HG03575 (cell line): ENCODE measurements around the gene TNFAIP8L2.
"Not testable (repeated sequence)": the region's sequence is repeated elsewhere in the genome, so short reads cannot be mapped to it uniquely, and the experiment has no call there.

Experiments
- ATAC-seq: cut with Tn5 transposase; IDR thresholded peaks from one replicate; pipeline ENCODE4 v1.9.1; 2021; ENCODE audit not compliant: unreplicated experiment, insufficient number of reproducible peaks, low FRiP score; ENCODE audit errors: extremely low read depth

The TNFAIP8L2 gene

GRCh38 chr1:151175863-151176262 is 19.4 kb downstream of the TNFAIP8L2 start, which contains the start of gene TMOD4:
Gene TMOD4 (minus strand): TSS chr1:151175981. CDS start chr1:151174875, 1,106 bp downstream.
- ATAC-seq, result no peak

- no peak for ATAC-seq
Observed at GRCh38 chr1:151176514-151177045, 20.1 kb downstream of the TNFAIP8L2 start.

GRCh38 chr1:151184211-151184610 is 27.8 kb downstream of the TNFAIP8L2 start:
- no peak for ATAC-seq

GRCh38 chr1:151187205-151187604 is 30.8 kb downstream of the TNFAIP8L2 start:
- ATAC-seq, result no peak

DNA sequence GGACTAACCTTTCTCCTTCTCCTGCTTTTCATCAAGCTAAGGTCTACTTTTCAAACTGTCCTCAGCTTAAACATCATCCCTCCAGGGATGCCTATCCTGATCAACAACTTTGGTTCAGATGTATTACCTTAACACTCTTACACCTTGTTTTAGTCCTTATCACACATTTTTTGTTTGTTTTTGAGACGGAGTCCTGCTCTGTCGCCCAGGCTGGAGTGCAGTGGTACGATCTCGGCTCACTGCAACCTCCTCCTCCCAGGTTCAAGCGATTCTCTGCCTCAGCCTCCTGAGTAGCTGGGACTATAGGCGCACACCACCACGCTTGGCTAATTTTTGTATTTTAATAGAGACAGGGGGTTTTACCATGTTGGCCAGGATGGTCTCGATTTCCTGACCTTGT is 32.2 kb downstream of the TNFAIP8L2 start:
- not testable (repeated sequence) for ATAC-seq

GRCh38 chr1:151189637-151190445 is 33.4 kb downstream of the TNFAIP8L2 start, which contains the start of gene VPS72:
Gene VPS72 (minus strand): TSS chr1:151190197. CDS start chr1:151190121, 76 bp downstream.
- ATAC-seq, result no peak

GRCh38 chr1:151192047-151192446 is 35.6 kb downstream of the TNFAIP8L2 start:
- no peak for ATAC-seq

GRCh38 chr1:151193304-151193703 is 36.9 kb downstream of the TNFAIP8L2 start:
- no peak for ATAC-seq

- ATAC-seq, result no peak
Observed at GRCh38 chr1:151193856-151194255, 37.4 kb downstream of the TNFAIP8L2 start.

- not testable (repeated sequence) for ATAC-seq
Observed at GRCh38 chr1:151194894-151195594, 38.6 kb downstream of the TNFAIP8L2 start.

- ATAC-seq, result no peak
Observed at GRCh38 chr1:151196292-151196800, 39.9 kb downstream of the TNFAIP8L2 start.

DNA sequence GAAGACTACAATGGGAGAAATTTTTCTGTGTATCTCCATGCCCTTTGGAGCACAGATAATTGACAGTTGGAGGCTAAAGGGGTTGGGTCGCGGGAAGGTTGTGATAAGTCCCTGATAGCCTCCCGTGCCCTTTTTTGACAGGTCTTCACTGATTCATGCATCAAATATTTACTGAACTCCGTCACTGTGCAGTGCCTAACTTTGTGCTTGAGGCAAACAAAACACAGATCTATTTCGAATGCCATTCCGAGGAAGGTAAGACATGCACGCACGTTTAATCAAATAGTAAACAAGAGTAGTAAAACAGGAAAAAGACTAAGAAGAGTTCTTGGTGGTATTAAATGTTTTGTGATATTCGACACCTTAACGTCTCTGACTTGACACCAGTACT is 41.4 kb downstream of the TNFAIP8L2 start:
- no peak for ATAC-seq

GRCh38 chr1:151198254-151199127 is 42.0 kb downstream of the TNFAIP8L2 start, which contains the start of gene PIP5K1A:
Gene PIP5K1A (plus strand): TSS chr1:151198552. CDS start chr1:151198997, 445 bp downstream.
- ATAC-seq, result no peak

- no peak for ATAC-seq
Observed at GRCh38 chr1:151199873-151200581, 43.6 kb downstream of the TNFAIP8L2 start.

DNA sequence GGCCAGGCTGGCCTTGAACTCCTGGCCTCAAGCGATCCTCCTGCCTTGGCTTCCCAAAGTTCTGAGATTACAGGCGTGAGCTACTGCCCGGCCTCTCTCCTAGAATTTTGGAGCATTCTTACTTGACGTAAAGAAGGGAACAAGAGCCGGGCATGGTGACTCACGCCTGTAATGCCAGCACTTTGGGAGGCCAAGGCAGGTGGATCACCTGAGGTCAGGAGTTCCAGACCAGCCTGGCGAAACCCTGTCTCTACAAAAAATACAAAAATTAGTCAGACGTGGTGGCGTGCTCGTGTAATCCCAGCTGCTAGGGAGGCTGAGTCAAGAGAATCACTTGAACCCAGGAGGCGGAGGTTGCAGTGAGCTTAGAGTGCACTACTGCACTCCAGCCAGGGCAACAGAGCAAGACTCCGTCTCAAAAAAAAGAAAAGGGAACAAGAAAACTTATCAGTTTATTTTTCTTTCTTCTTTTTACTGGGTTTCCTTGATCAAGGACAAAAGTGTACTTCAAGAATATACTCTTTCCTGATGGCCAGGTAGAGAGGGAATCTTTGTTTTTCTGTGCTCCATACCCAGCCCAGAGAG is 49.0 kb downstream of the TNFAIP8L2 start:
- ATAC-seq, result not testable (repeated sequence)
